Keratinocyte (primary cell): ENCODE measurements around the gene CENPO. TPM values are rescaled to one million over a fixed set of nuclear protein-coding genes. Genes with fewer than 3 reads are reported as not detected.

Source experiments
- DNase-seq: peaks from one replicate; pipeline ENCODE4 v3.0.0-alpha.2; 2011; ENCODE audit warnings: low read depth, missing footprints, low spot score
- FAIRE-seq: peaks from 2 replicates; lab custom pipeline; 2011; peaks lifted over from hg19 to GRCh38; lab: Jason Lieb, UNC
- H2AFZ ChIP-seq: 2 replicates; pipeline ENCODE4 v1.6.0; 2012; ENCODE audit warnings: low read length, control low read depth, inconsistent platforms; ENCODE audit not compliant: control insufficient read depth
- H3K27ac ChIP-seq: 2 replicates; pipeline ENCODE4 v1.5.1; 2011; ENCODE audit warnings: low read length; ENCODE audit not compliant: control insufficient read depth, insufficient read depth
- H3K27me3 ChIP-seq: 3 replicates; pipeline ENCODE4 v1.6.0; 2011; ENCODE audit warnings: low read length; ENCODE audit not compliant: control insufficient read depth, insufficient read depth; ENCODE audit errors: extremely low read depth
- H3K36me3 ChIP-seq, 2 experiments: 2 replicates in 1 of 2; 3 replicates in 1 of 2; pipeline ENCODE4 v1.5.1; 2011; ENCODE audit warnings: low read length in 2 of 2, mild to moderate bottlenecking in 1 of 2; ENCODE audit not compliant: control insufficient read depth in 2 of 2, insufficient read depth in 2 of 2; ENCODE audit errors: extremely low read depth in 1 of 2
- H3K4me1 ChIP-seq: 3 replicates; pipeline ENCODE4 v1.5.1; 2011; ENCODE audit warnings: low read length; ENCODE audit not compliant: control insufficient read depth, insufficient read depth; ENCODE audit errors: extremely low read depth
- H3K4me2 ChIP-seq: 3 replicates; pipeline ENCODE4 v1.6.0; 2011; ENCODE audit warnings: low read depth, low read length; ENCODE audit not compliant: control insufficient read depth, insufficient read depth; ENCODE audit errors: extremely low read depth
- H3K4me3 ChIP-seq, 3 experiments: fragments of 200-600 bp in 1 of 3; sonication (generic) in 1 of 3; 2 replicates in 2 of 3; 3 replicates in 1 of 3; pipeline ENCODE4 v1.5.1; 2011 to 2016; ENCODE audit warnings: low read length in 3 of 3, mild to moderate bottlenecking in 3 of 3, control low read depth in 2 of 3, inconsistent platforms in 1 of 3, low read depth in 1 of 3, mixed read lengths in 1 of 3, mixed run types in 1 of 3, moderate library complexity in 1 of 3; ENCODE audit not compliant: control insufficient read depth in 2 of 3, insufficient read depth in 2 of 3; ENCODE audit errors: extremely low read depth in 1 of 3
- H3K79me2 ChIP-seq: 2 replicates; pipeline ENCODE4 v1.6.0; 2012; ENCODE audit warnings: low read length; ENCODE audit not compliant: control insufficient read depth, insufficient read depth
- H3K9ac ChIP-seq: 3 replicates; pipeline ENCODE4 v1.6.0; 2011; ENCODE audit warnings: low read length; ENCODE audit not compliant: control insufficient read depth, insufficient read depth; ENCODE audit errors: extremely low read depth
- H3K9me1 ChIP-seq: 3 replicates; pipeline ENCODE4 v1.6.0; 2011; ENCODE audit warnings: low read length; ENCODE audit not compliant: control insufficient read depth, insufficient read depth; ENCODE audit errors: extremely low read depth
- H3K9me3 ChIP-seq: 2 replicates; pipeline ENCODE4 v1.5.1; 2012; ENCODE audit warnings: low read depth, low read length; ENCODE audit not compliant: control insufficient read depth
- H4K20me1 ChIP-seq: 3 replicates; pipeline ENCODE4 v1.6.0; 2011; ENCODE audit warnings: low read length; ENCODE audit not compliant: control insufficient read depth, insufficient read depth; ENCODE audit errors: extremely low read depth
- CTCF ChIP-seq, 3 experiments: IDR thresholded peaks in 1 of 3; conservative IDR thresholded peaks in 1 of 3; optimal IDR thresholded peaks in 1 of 3; 2 replicates in 2 of 3; 3 replicates in 1 of 3; pipeline versions ENCODE3 to v1.5.1; 2011; ENCODE audit warnings: low read length in 3 of 3, mild to moderate bottlenecking in 3 of 3, moderate library complexity in 2 of 3, control low read depth in 1 of 3, inconsistent platforms in 1 of 3; ENCODE audit not compliant: insufficient read depth in 2 of 3; ENCODE audit errors: extremely low read depth in 1 of 3
- EZH2 ChIP-seq: IDR thresholded peaks from one replicate; pipeline ENCODE4 v1.6.1; 2012; ENCODE audit warnings: inconsistent platforms, mild to moderate bottlenecking, low read length, moderate library complexity
- dilution Hi-C: fragments of 300-500 bp; cut with MboI; formaldehyde crosslinking; loops from one replicate; pipeline ENCODE4 v1.7.0; 2020; ENCODE audit warnings: low sequenced_read_pairs; ENCODE audit not compliant: extremely low pct_ligation_motif_present
- polyA plus RNA-seq, 5 experiments: library from polyadenylated mRNA; depleted of rRNA in 3 of 5; stranded (reverse) in 3 of 5; stranded (forward) in 1 of 5; unstranded in 1 of 5; fragments of >200 nt; gene quantifications; 1 replicate in 1 of 5; 2 replicates in 3 of 5; 3 replicates in 1 of 5; pipeline versions ENCODE4 v1.2.1 to v1.2.3, GENCODE V29; 2011 to 2012; ENCODE audit warnings: missing spikeins in 2 of 5, low read depth in 1 of 5, low replicate concordance in 1 of 5

Gene CENPO
- polyA plus RNA-seq, 1 donor (not counting 4 experiments of a cell fraction or from before 2014, with no cell fraction given), result 12.1 TPM

- Histone ChIP-seq H3K4me1 (no peaks in the 10 kb centered on the region), H3K36me3 (peaks cover 0 to 6% of the 10 kb centered on the region in 2 experiments), H3K4me3 (no peak overlapping the region), H4K20me1 (no peaks in the 10 kb centered on the region), H3K9ac (no peak overlapping the region), H3K4me2 (no peak overlapping the region), H3K9me1 (no peaks in the 10 kb centered on the region), H3K9me3 (no peaks in the 10 kb centered on the region), H3K27me3 (no peaks in the 10 kb centered on the region), H3K79me2 (no peaks in the 10 kb centered on the region), H2AFZ (no peak overlapping the region), H3K27ac (no peak overlapping the region)
- DNase-seq (no peak), FAIRE-seq (no peak)
- dilution Hi-C loops, result no loop called here
- TF ChIP-seq CTCF (optimal IDR thresholded peaks at IDR 0.05 in 1 of 3, IDR thresholded peaks at IDR 0.05 in 1 of 3, conservative IDR thresholded peaks at IDR 0.05 in 1 of 3; ENCODE audit: extremely low read depth in 1 of 3, insufficient read depth in 2 of 3, low read length in 3 of 3) (no peak), EZH2 (no peak)
These were observed 60.8 kb downstream of the CENPO start for GRCh38 chr2:24853996-24854395.

GRCh38 chr2:24855022-24855622 lies 61.9 kb downstream of the CENPO start:
- peaks cover 0 to 6% of the 10 kb centered on the region in 2 experiments for H3K36me3 ChIP-seq

More at GRCh38 chr2:24855022-24855622, 61.9 kb downstream of the CENPO start:
- dilution Hi-C loops, result no loop called here
- H3K9ac ChIP-seq, result no peak overlapping the region
- H3K4me1 ChIP-seq, result no peaks in the 10 kb centered on the region
- H3K9me1 ChIP-seq, result no peaks in the 10 kb centered on the region
- no peak overlapping the region for H2AFZ ChIP-seq
- H3K27me3 ChIP-seq, result no peaks in the 10 kb centered on the region
- no peaks in the 10 kb centered on the region for H4K20me1 ChIP-seq
- DNase-seq (no peak), FAIRE-seq (no peak)
- H3K9me3 ChIP-seq, result no peaks in the 10 kb centered on the region
- H3K79me2 ChIP-seq, result no peaks in the 10 kb centered on the region
- no peak overlapping the region for H3K4me3 ChIP-seq
- H3K4me2 ChIP-seq, result no peak overlapping the region
- H3K27ac ChIP-seq, result no peak overlapping the region
- TF ChIP-seq CTCF (optimal IDR thresholded peaks at IDR 0.05 in 1 of 3, IDR thresholded peaks at IDR 0.05 in 1 of 3, conservative IDR thresholded peaks at IDR 0.05 in 1 of 3; ENCODE audit: extremely low read depth in 1 of 3, insufficient read depth in 2 of 3, low read length in 3 of 3) (no peak), EZH2 (no peak)
